ENCODE data around the gene OPRD1.

The OPRD1 gene

GRCh38 chr1:28812669-28813468, 899 bp downstream of the OPRD1 start:
- H3K36me3 ChIP-seq: no peaks in the 10 kb centered on the region
- no peak overlapping the region for H3K4me3 ChIP-seq
- intact Hi-C loops (cut with DNase I; ENCODE audit: low total_unique reads): no loop called here
- peaks cover 0 to 6% (median 0%) of the 10 kb centered on the region in 4 donors for H3K4me1 ChIP-seq
- H3K27me3 ChIP-seq: peaks cover 0 to 86% of the 10 kb centered on the region in 2 donors
- TF ChIP-seq CTCF (IDR thresholded peaks at IDR 0.05): no peak
- H3K27ac ChIP-seq: no peak overlapping the region
- no peak for DNase-seq
- no peaks in the 10 kb centered on the region for H3K9me3 ChIP-seq

- Histone ChIP-seq H3K4me1 (peaks cover 0 to 6% (median 0%) of the 10 kb centered on the region in 4 donors), H3K27me3 (peaks cover 0 to 92% of the 10 kb centered on the region in 2 donors), H3K36me3 (no peaks in the 10 kb centered on the region), H3K4me3 (no peak overlapping the region), H3K9me3 (no peaks in the 10 kb centered on the region), H3K27ac (no peak overlapping the region)
- no peak for DNase-seq
- TF ChIP-seq CTCF (IDR thresholded peaks at IDR 0.05): no peak
- intact Hi-C loops (cut with DNase I; ENCODE audit: low total_unique reads): no loop called here
Observed at GRCh38 chr1:28813931-28814465, 2.0 kb downstream of the OPRD1 start.

- DNase-seq: no peak
- Histone ChIP-seq H3K4me3 (no peak overlapping the region), H3K27me3 (peaks cover 0 to 87% of the 10 kb centered on the region in 2 donors), H3K4me1 (peaks cover 0 to 6% (median 0%) of the 10 kb centered on the region in 4 donors), H3K9me3 (no peaks in the 10 kb centered on the region), H3K27ac (no peak overlapping the region), H3K36me3 (no peaks in the 10 kb centered on the region)
- TF ChIP-seq CTCF (IDR thresholded peaks at IDR 0.05): no peak
- intact Hi-C loops (cut with DNase I; ENCODE audit: low total_unique reads): no loop called here
Observed at GRCh38 chr1:28815533-28816185, 3.7 kb downstream of the OPRD1 start.

- peaks cover 0 to 74% of the 10 kb centered on the region in 2 donors for H3K27me3 ChIP-seq
- no peak overlapping the region for H3K27ac ChIP-seq
- no peak for TF ChIP-seq CTCF (IDR thresholded peaks at IDR 0.05)
- DNase-seq: no peak
- H3K9me3 ChIP-seq: no peaks in the 10 kb centered on the region
- peaks cover 0 to 6% (median 0%) of the 10 kb centered on the region in 4 donors for H3K4me1 ChIP-seq
- no peak overlapping the region for H3K4me3 ChIP-seq
- H3K36me3 ChIP-seq: no peaks in the 10 kb centered on the region
- intact Hi-C loops (cut with DNase I; ENCODE audit: low total_unique reads): no loop called here
Observed at GRCh38 chr1:28817133-28817532, 5.2 kb downstream of the OPRD1 start.

- H3K27me3 ChIP-seq: peaks cover 0 to 65% of the 10 kb centered on the region in 2 donors
- intact Hi-C loops (cut with DNase I; ENCODE audit: low total_unique reads): no loop called here
Observed at GRCh38 chr1:28819020-28819419, 7.0 kb downstream of the OPRD1 start.

More at GRCh38 chr1:28819020-28819419, 7.0 kb downstream of the OPRD1 start:
- Histone ChIP-seq H3K4me3 (no peak overlapping the region), H3K27ac (no peak overlapping the region), H3K9me3 (no peaks in the 10 kb centered on the region), H3K4me1 (no peaks in the 10 kb centered on the region), H3K36me3 (no peaks in the 10 kb centered on the region)
- TF ChIP-seq CTCF (IDR thresholded peaks at IDR 0.05): no peak
- no peak for DNase-seq
